ENCODE results near the gene KHDC3L.

KHDC3L gene

GRCh38 chr6:73362358-73362757, at the start of gene KHDC3L:
Gene KHDC3L (plus strand): TSS chr6:73362658. CDS start chr6:73362730, 72 bp downstream.
- Histone ChIP-seq H3K36me3 (ENCODE audit: control insufficient read depth, insufficient read depth, low read length) (no peaks in the 10 kb centered on the region), H3K27ac (ENCODE audit: low read depth, low read length) (no peak within 1 kb of the TSS), H3K4me1 (ENCODE audit: control insufficient read depth, insufficient read depth, low read length) (no peaks in the 10 kb centered on the region), H3K27me3 (ENCODE audit: control insufficient read depth, insufficient read depth, low read length) (no peaks in the 10 kb centered on the region), H3K4me3 (ENCODE audit: low read depth, low read length) (no peak within 1 kb of the TSS), H3K9ac (ENCODE audit: low read depth, low read length) (no peak within 1 kb of the TSS), H3K9me3 (ENCODE audit: control insufficient read depth, insufficient read depth, low read length) (no peaks in the 10 kb centered on the region)

GRCh38 chr6:73314577-73315492, 47.6 kb upstream of the KHDC3L start:
- H3K36me3 ChIP-seq (ENCODE audit: control insufficient read depth, insufficient read depth, low read length), result no peaks in the 10 kb centered on the region
- H3K9me3 ChIP-seq (ENCODE audit: control insufficient read depth, insufficient read depth, low read length), result peaks cover 7% of the 10 kb centered on the region; the same call in 1 of the 2 replicates
- no peaks in the 10 kb centered on the region for H3K4me1 ChIP-seq (ENCODE audit: control insufficient read depth, insufficient read depth, low read length)
- peak overlapping the region; percentile 17; the same call in 1 of the 2 replicates for H3K4me3 ChIP-seq (ENCODE audit: low read depth, low read length)
- no peak overlapping the region for H3K9ac ChIP-seq (ENCODE audit: low read depth, low read length)
- H3K27me3 ChIP-seq (ENCODE audit: control insufficient read depth, insufficient read depth, low read length), result no peaks in the 10 kb centered on the region; the same call in 1 of the 2 replicates
- no peak overlapping the region for H3K27ac ChIP-seq (ENCODE audit: low read depth, low read length)

GRCh38 chr6:73323323-73323722, 39.1 kb upstream of the KHDC3L start:
- Histone ChIP-seq H3K4me1 (ENCODE audit: control insufficient read depth, insufficient read depth, low read length) (no peaks in the 10 kb centered on the region), H3K9me3 (ENCODE audit: control insufficient read depth, insufficient read depth, low read length) (0 out of 2 replicates have a peak, but pooled peaks cover 1% of the 10 kb centered on the region), H3K36me3 (ENCODE audit: control insufficient read depth, insufficient read depth, low read length) (no peaks in the 10 kb centered on the region), H3K9ac (ENCODE audit: low read depth, low read length) (no peak overlapping the region), H3K4me3 (ENCODE audit: low read depth, low read length) (no peak overlapping the region), H3K27ac (ENCODE audit: low read depth, low read length) (no peak overlapping the region), H3K27me3 (ENCODE audit: control insufficient read depth, insufficient read depth, low read length) (no peaks in the 10 kb centered on the region)

- Histone ChIP-seq H3K36me3 (ENCODE audit: control insufficient read depth, insufficient read depth, low read length) (no peaks in the 10 kb centered on the region), H3K4me1 (ENCODE audit: control insufficient read depth, insufficient read depth, low read length) (no peaks in the 10 kb centered on the region), H3K9ac (ENCODE audit: low read depth, low read length) (no peak overlapping the region), H3K27me3 (ENCODE audit: control insufficient read depth, insufficient read depth, low read length) (no peaks in the 10 kb centered on the region), H3K4me3 (ENCODE audit: low read depth, low read length) (no peak overlapping the region), H3K9me3 (ENCODE audit: control insufficient read depth, insufficient read depth, low read length) (no peaks in the 10 kb centered on the region), H3K27ac (ENCODE audit: low read depth, low read length) (no peak overlapping the region)
Measured at GRCh38 chr6:73325656-73326055, 36.8 kb upstream of the KHDC3L start.

- no peak overlapping the region for H3K4me3 ChIP-seq (ENCODE audit: low read depth, low read length)
- no peaks in the 10 kb centered on the region for H3K4me1 ChIP-seq (ENCODE audit: control insufficient read depth, insufficient read depth, low read length)
- H3K36me3 ChIP-seq (ENCODE audit: control insufficient read depth, insufficient read depth, low read length), result no peaks in the 10 kb centered on the region
- H3K9me3 ChIP-seq (ENCODE audit: control insufficient read depth, insufficient read depth, low read length), result no peaks in the 10 kb centered on the region
- no peak overlapping the region for H3K27ac ChIP-seq (ENCODE audit: low read depth, low read length)
- no peaks in the 10 kb centered on the region for H3K27me3 ChIP-seq (ENCODE audit: control insufficient read depth, insufficient read depth, low read length)
- no peak overlapping the region for H3K9ac ChIP-seq (ENCODE audit: low read depth, low read length)
Measured at GRCh38 chr6:73328790-73329189, 33.7 kb upstream of the KHDC3L start.

GRCh38 chr6:73329201-73329600, 33.3 kb upstream of the KHDC3L start:
- Histone ChIP-seq H3K9me3 (ENCODE audit: control insufficient read depth, insufficient read depth, low read length) (no peaks in the 10 kb centered on the region), H3K27me3 (ENCODE audit: control insufficient read depth, insufficient read depth, low read length) (no peaks in the 10 kb centered on the region), H3K9ac (ENCODE audit: low read depth, low read length) (no peak overlapping the region), H3K27ac (ENCODE audit: low read depth, low read length) (no peak overlapping the region), H3K4me3 (ENCODE audit: low read depth, low read length) (no peak overlapping the region), H3K4me1 (ENCODE audit: control insufficient read depth, insufficient read depth, low read length) (no peaks in the 10 kb centered on the region), H3K36me3 (ENCODE audit: control insufficient read depth, insufficient read depth, low read length) (no peaks in the 10 kb centered on the region)

- no peaks in the 10 kb centered on the region for H3K27me3 ChIP-seq (ENCODE audit: control insufficient read depth, insufficient read depth, low read length)
- no peaks in the 10 kb centered on the region for H3K9me3 ChIP-seq (ENCODE audit: control insufficient read depth, insufficient read depth, low read length)
- no peak overlapping the region for H3K4me3 ChIP-seq (ENCODE audit: low read depth, low read length)
- no peaks in the 10 kb centered on the region for H3K36me3 ChIP-seq (ENCODE audit: control insufficient read depth, insufficient read depth, low read length)
- H3K4me1 ChIP-seq (ENCODE audit: control insufficient read depth, insufficient read depth, low read length), result no peaks in the 10 kb centered on the region
- H3K9ac ChIP-seq (ENCODE audit: low read depth, low read length), result no peak overlapping the region
- no peak overlapping the region for H3K27ac ChIP-seq (ENCODE audit: low read depth, low read length)
Measured at GRCh38 chr6:73339340-73339739, 23.1 kb upstream of the KHDC3L start.

GRCh38 chr6:73340048-73340447, 22.4 kb upstream of the KHDC3L start:
- H3K9ac ChIP-seq (ENCODE audit: low read depth, low read length), result no peak overlapping the region
- H3K4me1 ChIP-seq (ENCODE audit: control insufficient read depth, insufficient read depth, low read length), result no peaks in the 10 kb centered on the region
- H3K9me3 ChIP-seq (ENCODE audit: control insufficient read depth, insufficient read depth, low read length), result no peaks in the 10 kb centered on the region
- H3K4me3 ChIP-seq (ENCODE audit: low read depth, low read length), result no peak overlapping the region
- no peaks in the 10 kb centered on the region for H3K27me3 ChIP-seq (ENCODE audit: control insufficient read depth, insufficient read depth, low read length)
- no peaks in the 10 kb centered on the region for H3K36me3 ChIP-seq (ENCODE audit: control insufficient read depth, insufficient read depth, low read length)
- H3K27ac ChIP-seq (ENCODE audit: low read depth, low read length), result no peak overlapping the region

GRCh38 chr6:73341335-73341734, 21.1 kb upstream of the KHDC3L start:
- no peak overlapping the region for H3K4me3 ChIP-seq (ENCODE audit: low read depth, low read length)
- H3K27ac ChIP-seq (ENCODE audit: low read depth, low read length), result no peak overlapping the region
- H3K9me3 ChIP-seq (ENCODE audit: control insufficient read depth, insufficient read depth, low read length), result no peaks in the 10 kb centered on the region
- no peak overlapping the region for H3K9ac ChIP-seq (ENCODE audit: low read depth, low read length)
- no peaks in the 10 kb centered on the region for H3K36me3 ChIP-seq (ENCODE audit: control insufficient read depth, insufficient read depth, low read length)
- no peaks in the 10 kb centered on the region for H3K4me1 ChIP-seq (ENCODE audit: control insufficient read depth, insufficient read depth, low read length)
- H3K27me3 ChIP-seq (ENCODE audit: control insufficient read depth, insufficient read depth, low read length), result no peaks in the 10 kb centered on the region

- H3K27me3 ChIP-seq (ENCODE audit: control insufficient read depth, insufficient read depth, low read length), result no peaks in the 10 kb centered on the region
- peaks cover 2% of the 10 kb centered on the region; the same call in 1 of the 2 replicates for H3K4me1 ChIP-seq (ENCODE audit: control insufficient read depth, insufficient read depth, low read length)
- no peaks in the 10 kb centered on the region for H3K9me3 ChIP-seq (ENCODE audit: control insufficient read depth, insufficient read depth, low read length)
- no peaks in the 10 kb centered on the region for H3K36me3 ChIP-seq (ENCODE audit: control insufficient read depth, insufficient read depth, low read length)
- no peak overlapping the region for H3K4me3 ChIP-seq (ENCODE audit: low read depth, low read length)
- H3K9ac ChIP-seq (ENCODE audit: low read depth, low read length), result no peak overlapping the region
- no peak overlapping the region for H3K27ac ChIP-seq (ENCODE audit: low read depth, low read length)
Measured at GRCh38 chr6:73342174-73342573, 20.3 kb upstream of the KHDC3L start.

GRCh38 chr6:73343164-73343563, 19.3 kb upstream of the KHDC3L start:
- H3K9ac ChIP-seq (ENCODE audit: low read depth, low read length), result no peak overlapping the region
- H3K9me3 ChIP-seq (ENCODE audit: control insufficient read depth, insufficient read depth, low read length), result peaks cover 1% of the 10 kb centered on the region; the same call in 1 of the 2 replicates
- no peak overlapping the region for H3K27ac ChIP-seq (ENCODE audit: low read depth, low read length)
- H3K4me3 ChIP-seq (ENCODE audit: low read depth, low read length), result no peak overlapping the region
- no peaks in the 10 kb centered on the region for H3K36me3 ChIP-seq (ENCODE audit: control insufficient read depth, insufficient read depth, low read length)
- H3K4me1 ChIP-seq (ENCODE audit: control insufficient read depth, insufficient read depth, low read length), result peaks cover 4% of the 10 kb centered on the region
- H3K27me3 ChIP-seq (ENCODE audit: control insufficient read depth, insufficient read depth, low read length), result no peaks in the 10 kb centered on the region

All from HUES48 (cell line).